HepG2 (cell line): ENCODE measurements around the gene MAB21L4. TPM values are rescaled to one million over a fixed set of nuclear protein-coding genes. Genes with fewer than 3 reads are reported as not detected.
A peak's percentile ranks its signal among the peaks of the same experiment; 100 is the strongest.

Source experiments
- BCL6 ChIP-seq: IDR thresholded peaks from 2 replicates; pipeline ENCODE4 v1.6.1; 2016; ENCODE audit warnings: missing genetic modification reagents, missing compliant biosample characterization
- DMAP1 ChIP-seq: IDR thresholded peaks from 2 replicates; pipeline ENCODE4 v1.6.1; 2016
- GABPA ChIP-seq, 2 experiments: IDR thresholded peaks; 2 replicates each; pipeline ENCODE4 v1.6.1; 2011 to 2016; ENCODE audit warnings: low read depth in 2 of 2, low read length in 1 of 2, missing biosample characterization in 1 of 2, missing genetic modification characterization in 1 of 2
- NFIC ChIP-seq: IDR thresholded peaks from 2 replicates; pipeline ENCODE4 v1.6.1; 2012; ENCODE audit warnings: mild to moderate bottlenecking, low read length, inconsistent platforms
- POLR2A ChIP-seq, 2 experiments: IDR thresholded peaks; 2 replicates each; pipeline ENCODE4 v1.6.1; 2011; ENCODE audit warnings: low read depth in 2 of 2, low read length in 2 of 2, mild to moderate bottlenecking in 1 of 2, moderate library complexity in 1 of 2; ENCODE audit not compliant: insufficient read depth in 1 of 2
- RFX1 ChIP-seq: fragments of 450-650 bp; IDR thresholded peaks from 2 replicates; pipeline ENCODE4 v1.6.1; 2017
- SETDB1 ChIP-seq: sonication (generic); formaldehyde crosslinking; IDR thresholded peaks from 2 replicates; pipeline ENCODE4 v1.5.1; 2020; ENCODE audit warnings: missing genetic modification reagents, mild to moderate bottlenecking, borderline replicate concordance
- ZFP41 ChIP-seq: sonication (generic); formaldehyde crosslinking; IDR thresholded peaks from 2 replicates; pipeline ENCODE4 v1.4.0; 2020; ENCODE audit warnings: mild to moderate bottlenecking, missing genetic modification reagents, borderline replicate concordance
- ZHX1 ChIP-seq: sonication (generic); formaldehyde crosslinking; IDR thresholded peaks from 2 replicates; pipeline ENCODE4 v1.8.1; 2022; ENCODE audit warnings: low read depth, mild to moderate bottlenecking, missing genetic modification reagents
- ZNF30 ChIP-seq: sonication (generic); formaldehyde crosslinking; IDR thresholded peaks from 2 replicates; pipeline ENCODE4 v1.5.0; 2020; ENCODE audit warnings: mild to moderate bottlenecking, missing genetic modification reagents
- ZNF674 ChIP-seq: sonication (generic); formaldehyde crosslinking; IDR thresholded peaks from 2 replicates; pipeline ENCODE4 v1.5.0; 2020; ENCODE audit warnings: low read depth, mild to moderate bottlenecking, missing genetic modification reagents
- polyA plus RNA-seq, 8 experiments: library from polyadenylated mRNA; depleted of rRNA in 3 of 8; stranded (reverse) in 7 of 8; unstranded in 1 of 8; fragments of >200 nt; fragmentation: Illumina TruSeq in 4 of 8; extraction: Trizol in 4 of 8; gene quantifications; 2 replicates each; pipeline versions ENCODE4 v1.2.1 to v1.2.3, GENCODE V29; 2011 to 2016; ENCODE audit warnings: low read depth in 4 of 8, missing spikeins in 1 of 8, mixed read lengths in 1 of 8; ENCODE audit not compliant: insufficient read depth in 1 of 8
- total RNA-seq, 5 experiments: library from RNA; depleted of rRNA; stranded (reverse); fragments of >200 nt; fragmentation: Illumina TruSeq; extraction: Trizol; gene quantifications; 2 replicates each; pipeline ENCODE4 v1.2.3, GENCODE V29; 2016; ENCODE audit warnings: low read depth in 1 of 5
- TF ChIP-seq, protein P1 (sequence below): sonication (generic); formaldehyde crosslinking; IDR thresholded peaks from 2 replicates; pipeline ENCODE4 v1.4.0; 2020; ENCODE audit warnings: missing genetic modification reagents, borderline replicate concordance
- TF ChIP-seq, protein P2 (sequence below): sonication (generic); formaldehyde crosslinking; conservative IDR thresholded peaks from 2 replicates; pipeline ENCODE4 v1.4.0; 2020; ENCODE audit warnings: missing genetic modification reagents
- TF ChIP-seq, protein P3 (sequence below): sonication (generic); formaldehyde crosslinking; IDR thresholded peaks from 2 replicates; pipeline ENCODE4 v1.4.0; 2020; ENCODE audit warnings: missing genetic modification reagents
- TF ChIP-seq, protein P4 (sequence below): sonication (generic); formaldehyde crosslinking; IDR thresholded peaks from 2 replicates; pipeline ENCODE4 v1.4.0; 2020; ENCODE audit warnings: missing genetic modification reagents, borderline replicate concordance

Gene MAB21L4
- total and polyA plus RNA-seq, 2 of the 13 experiments (the other 11 are each of a cell fraction or from before 2014, with no cell fraction given), result 3.0 to 14.0 TPM

DNA sequence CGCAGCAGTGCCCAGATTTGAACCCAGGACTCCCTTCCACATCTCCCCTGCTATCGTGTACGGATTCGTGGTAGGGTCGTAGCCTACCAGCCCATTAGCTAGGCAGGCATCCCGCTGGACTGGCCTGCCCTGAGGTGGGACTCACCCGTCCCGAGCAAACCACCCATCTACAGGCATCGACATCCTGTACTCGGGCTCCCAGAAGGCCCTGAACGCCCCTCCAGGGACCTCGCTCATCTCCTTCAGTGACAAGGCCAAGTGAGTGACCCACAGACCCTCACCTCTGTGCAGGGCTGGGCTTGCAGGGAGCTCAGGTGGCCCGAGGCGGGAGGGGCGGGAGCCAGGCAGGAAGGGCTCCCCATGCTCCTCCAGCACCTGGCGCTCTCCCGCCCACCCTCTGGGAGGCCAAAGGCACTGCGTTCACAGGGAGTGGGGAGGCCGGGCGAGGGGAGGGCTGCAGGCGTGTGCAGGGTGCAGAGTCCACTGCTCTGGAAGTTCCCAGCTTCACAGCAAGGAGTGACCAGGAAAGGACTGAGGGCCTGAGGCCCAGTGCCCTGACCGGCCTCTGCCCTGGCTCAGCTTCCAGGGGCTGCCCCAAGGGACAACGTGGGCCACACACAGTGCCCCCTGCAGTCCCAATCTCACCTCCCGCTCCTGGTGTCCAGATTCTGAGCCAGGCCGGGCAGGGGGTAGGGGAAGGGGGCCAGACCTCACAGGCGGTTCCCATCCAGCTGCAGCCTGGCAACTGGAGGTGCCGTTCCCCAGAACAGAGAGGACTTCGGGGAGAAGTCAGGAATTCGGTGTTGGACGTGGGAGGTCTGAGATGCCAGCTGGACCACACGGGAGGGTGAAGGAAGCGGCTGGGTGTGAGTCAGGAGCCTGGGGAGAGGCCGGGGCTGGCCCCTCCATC lies 21.9 kb downstream of the MAB21L4 start (continued):
- peak; percentile 92 for TF ChIP-seq ZHX1
- TF ChIP-seq SETDB1 (CRISPR knock-in tag), result no peak
- TF ChIP-seq, protein P1, sequence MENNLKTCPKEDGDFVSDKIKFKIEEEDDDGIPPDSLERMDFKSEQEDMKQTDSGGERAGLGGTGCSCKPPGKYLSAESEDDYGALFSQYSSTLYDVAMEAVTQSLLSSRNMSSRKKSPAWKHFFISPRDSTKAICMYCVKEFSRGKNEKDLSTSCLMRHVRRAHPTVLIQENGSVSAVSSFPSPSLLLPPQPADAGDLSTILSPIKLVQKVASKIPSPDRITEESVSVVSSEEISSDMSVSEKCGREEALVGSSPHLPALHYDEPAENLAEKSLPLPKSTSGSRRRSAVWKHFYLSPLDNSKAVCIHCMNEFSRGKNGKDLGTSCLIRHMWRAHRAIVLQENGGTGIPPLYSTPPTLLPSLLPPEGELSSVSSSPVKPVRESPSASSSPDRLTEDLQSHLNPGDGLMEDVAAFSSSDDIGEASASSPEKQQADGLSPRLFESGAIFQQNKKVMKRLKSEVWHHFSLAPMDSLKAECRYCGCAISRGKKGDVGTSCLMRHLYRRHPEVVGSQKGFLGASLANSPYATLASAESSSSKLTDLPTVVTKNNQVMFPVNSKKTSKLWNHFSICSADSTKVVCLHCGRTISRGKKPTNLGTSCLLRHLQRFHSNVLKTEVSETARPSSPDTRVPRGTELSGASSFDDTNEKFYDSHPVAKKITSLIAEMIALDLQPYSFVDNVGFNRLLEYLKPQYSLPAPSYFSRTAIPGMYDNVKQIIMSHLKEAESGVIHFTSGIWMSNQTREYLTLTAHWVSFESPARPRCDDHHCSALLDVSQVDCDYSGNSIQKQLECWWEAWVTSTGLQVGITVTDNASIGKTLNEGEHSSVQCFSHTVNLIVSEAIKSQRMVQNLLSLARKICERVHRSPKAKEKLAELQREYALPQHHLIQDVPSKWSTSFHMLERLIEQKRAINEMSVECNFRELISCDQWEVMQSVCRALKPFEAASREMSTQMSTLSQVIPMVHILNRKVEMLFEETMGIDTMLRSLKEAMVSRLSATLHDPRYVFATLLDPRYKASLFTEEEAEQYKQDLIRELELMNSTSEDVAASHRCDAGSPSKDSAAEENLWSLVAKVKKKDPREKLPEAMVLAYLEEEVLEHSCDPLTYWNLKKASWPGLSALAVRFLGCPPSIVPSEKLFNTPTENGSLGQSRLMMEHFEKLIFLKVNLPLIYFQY (CRISPR knock-in tag), result peak; percentile 88; the same call in 1 of the 2 replicates
- peak; percentile 74 for TF ChIP-seq BCL6 (CRISPR knock-in tag)
- TF ChIP-seq ZFP41, result peak; percentile 59; the same call in 1 of the 2 replicates
- TF ChIP-seq ZNF674 (CRISPR knock-in tag), result no peak
- no peak for TF ChIP-seq GABPA (IDR thresholded peaks at IDR 0.05; ENCODE audit: low read depth, low read length)
- peak; percentile 76 for TF ChIP-seq GABPA (CRISPR knock-in tag; IDR thresholded peaks at IDR 0.05; ENCODE audit: low read depth)
- TF ChIP-seq NFIC, result no peak
- TF ChIP-seq, protein P2, sequence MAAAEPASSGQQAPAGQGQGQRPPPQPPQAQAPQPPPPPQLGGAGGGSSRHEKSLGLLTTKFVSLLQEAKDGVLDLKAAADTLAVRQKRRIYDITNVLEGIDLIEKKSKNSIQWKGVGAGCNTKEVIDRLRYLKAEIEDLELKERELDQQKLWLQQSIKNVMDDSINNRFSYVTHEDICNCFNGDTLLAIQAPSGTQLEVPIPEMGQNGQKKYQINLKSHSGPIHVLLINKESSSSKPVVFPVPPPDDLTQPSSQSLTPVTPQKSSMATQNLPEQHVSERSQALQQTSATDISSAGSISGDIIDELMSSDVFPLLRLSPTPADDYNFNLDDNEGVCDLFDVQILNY (CRISPR knock-in tag), result 0 out of 2 replicates have a peak, but pooled peaks have one; percentile 14
- TF ChIP-seq, protein P3, sequence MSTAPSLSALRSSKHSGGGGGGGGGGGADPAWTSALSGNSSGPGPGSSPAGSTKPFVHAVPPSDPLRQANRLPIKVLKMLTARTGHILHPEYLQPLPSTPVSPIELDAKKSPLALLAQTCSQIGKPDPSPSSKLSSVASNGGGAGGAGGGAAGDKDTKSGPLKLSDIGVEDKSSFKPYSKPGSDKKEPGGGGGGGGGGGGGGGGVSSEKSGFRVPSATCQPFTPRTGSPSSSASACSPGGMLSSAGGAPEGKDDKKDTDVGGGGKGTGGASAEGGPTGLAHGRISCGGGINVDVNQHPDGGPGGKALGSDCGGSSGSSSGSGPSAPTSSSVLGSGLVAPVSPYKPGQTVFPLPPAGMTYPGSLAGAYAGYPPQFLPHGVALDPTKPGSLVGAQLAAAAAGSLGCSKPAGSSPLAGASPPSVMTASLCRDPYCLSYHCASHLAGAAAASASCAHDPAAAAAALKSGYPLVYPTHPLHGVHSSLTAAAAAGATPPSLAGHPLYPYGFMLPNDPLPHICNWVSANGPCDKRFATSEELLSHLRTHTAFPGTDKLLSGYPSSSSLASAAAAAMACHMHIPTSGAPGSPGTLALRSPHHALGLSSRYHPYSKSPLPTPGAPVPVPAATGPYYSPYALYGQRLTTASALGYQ (CRISPR knock-in tag), result peak; percentile 64; the same call in 1 of the 2 replicates
- TF ChIP-seq, protein P4, sequence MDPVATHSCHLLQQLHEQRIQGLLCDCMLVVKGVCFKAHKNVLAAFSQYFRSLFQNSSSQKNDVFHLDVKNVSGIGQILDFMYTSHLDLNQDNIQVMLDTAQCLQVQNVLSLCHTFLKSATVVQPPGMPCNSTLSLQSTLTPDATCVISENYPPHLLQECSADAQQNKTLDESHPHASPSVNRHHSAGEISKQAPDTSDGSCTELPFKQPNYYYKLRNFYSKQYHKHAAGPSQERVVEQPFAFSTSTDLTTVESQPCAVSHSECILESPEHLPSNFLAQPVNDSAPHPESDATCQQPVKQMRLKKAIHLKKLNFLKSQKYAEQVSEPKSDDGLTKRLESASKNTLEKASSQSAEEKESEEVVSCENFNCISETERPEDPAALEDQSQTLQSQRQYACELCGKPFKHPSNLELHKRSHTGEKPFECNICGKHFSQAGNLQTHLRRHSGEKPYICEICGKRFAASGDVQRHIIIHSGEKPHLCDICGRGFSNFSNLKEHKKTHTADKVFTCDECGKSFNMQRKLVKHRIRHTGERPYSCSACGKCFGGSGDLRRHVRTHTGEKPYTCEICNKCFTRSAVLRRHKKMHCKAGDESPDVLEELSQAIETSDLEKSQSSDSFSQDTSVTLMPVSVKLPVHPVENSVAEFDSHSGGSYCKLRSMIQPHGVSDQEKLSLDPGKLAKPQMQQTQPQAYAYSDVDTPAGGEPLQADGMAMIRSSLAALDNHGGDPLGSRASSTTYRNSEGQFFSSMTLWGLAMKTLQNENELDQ (CRISPR knock-in tag), result no peak
- TF ChIP-seq ZNF30 (CRISPR knock-in tag), result no peak
- peak in 1 of 2 experiments; percentile 72; a peak in 2 of 4 replicates for TF ChIP-seq POLR2A (IDR thresholded peaks at IDR 0.05; ENCODE audit: insufficient read depth in 1 of 2, low read depth in 2 of 2, low read length in 2 of 2)
- peak; percentile 75 for TF ChIP-seq DMAP1 (CRISPR knock-in tag)
- TF ChIP-seq RFX1, result no peak
